ENCODE results near the gene WASF3.

The WASF3 gene

DNA sequence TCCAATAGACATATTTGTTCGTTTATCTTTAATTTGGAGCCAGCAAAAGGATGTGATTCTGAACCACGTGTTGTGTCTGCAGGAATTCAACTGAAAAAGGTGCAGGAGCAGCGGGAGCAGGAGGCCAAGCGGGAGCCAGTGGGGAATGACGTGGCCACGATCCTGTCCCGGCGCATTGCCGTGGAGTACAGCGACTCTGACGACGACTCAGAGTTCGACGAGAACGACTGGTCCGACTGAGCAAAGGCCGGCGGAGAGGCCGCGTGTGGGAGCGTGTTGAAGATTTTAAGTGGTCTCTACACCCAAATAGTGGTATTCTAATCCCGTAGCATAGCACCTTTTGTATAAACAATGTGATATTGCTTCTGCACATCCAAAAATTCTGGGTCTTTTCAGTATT is 128.1 kb downstream of the WASF3 start:
- Histone ChIP-seq H3K9ac (ENCODE audit: low read depth in 1 of 2, low read length in 2 of 2) (no peak overlapping the region), H3K27me3 (ENCODE audit: control insufficient read depth in 1 of 2, insufficient read depth in 2 of 2, low read length in 2 of 2) (no peaks in the 10 kb centered on the region), H3K4me3 (ENCODE audit: low read depth in 1 of 2, low read length in 2 of 2) (no peak overlapping the region), H3K4me1 (ENCODE audit: control insufficient read depth in 1 of 2, insufficient read depth in 2 of 2, low read length in 2 of 2) (no peaks in the 10 kb centered on the region), H3K36me3 (ENCODE audit: control insufficient read depth in 1 of 2, insufficient read depth in 2 of 2, low read length in 2 of 2) (no peaks in the 10 kb centered on the region), H3K27ac (ENCODE audit: low read depth, low read length) (no peak overlapping the region), H3K9me3 (ENCODE audit: control insufficient read depth in 1 of 2, low read length in 2 of 2) (no peaks in the 10 kb centered on the region)

DNA sequence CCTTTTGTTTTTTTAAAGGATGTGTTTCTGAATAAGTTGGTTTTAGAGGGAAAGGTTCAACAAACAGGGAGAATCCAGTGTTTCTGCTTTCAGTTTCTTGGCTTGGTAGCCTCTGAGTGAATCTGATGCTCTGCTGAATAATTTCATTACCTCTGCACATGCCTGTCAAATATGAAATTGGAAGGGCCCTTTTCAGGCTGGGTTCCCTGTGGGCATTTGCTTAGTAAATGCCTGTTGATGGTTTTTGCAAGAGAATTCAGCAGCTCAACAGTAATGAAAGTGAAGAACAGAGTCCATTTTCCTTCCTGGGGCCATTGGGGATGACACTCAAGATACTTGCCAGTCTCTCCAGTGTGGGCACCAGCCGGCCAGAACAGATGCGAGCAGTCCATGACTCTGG is 128.8 kb downstream of the WASF3 start:
- no peaks in the 10 kb centered on the region for H3K27me3 ChIP-seq (ENCODE audit: control insufficient read depth in 1 of 2, insufficient read depth in 2 of 2, low read length in 2 of 2)
- no peak overlapping the region for H3K4me3 ChIP-seq (ENCODE audit: low read depth in 1 of 2, low read length in 2 of 2)
- H3K9me3 ChIP-seq (ENCODE audit: control insufficient read depth in 1 of 2, low read length in 2 of 2), result no peaks in the 10 kb centered on the region
- H3K36me3 ChIP-seq (ENCODE audit: control insufficient read depth in 1 of 2, insufficient read depth in 2 of 2, low read length in 2 of 2), result no peaks in the 10 kb centered on the region
- no peaks in the 10 kb centered on the region for H3K4me1 ChIP-seq (ENCODE audit: control insufficient read depth in 1 of 2, insufficient read depth in 2 of 2, low read length in 2 of 2)
- no peak overlapping the region for H3K9ac ChIP-seq (ENCODE audit: low read depth in 1 of 2, low read length in 2 of 2)
- no peak overlapping the region for H3K27ac ChIP-seq (ENCODE audit: low read depth, low read length)

DNA sequence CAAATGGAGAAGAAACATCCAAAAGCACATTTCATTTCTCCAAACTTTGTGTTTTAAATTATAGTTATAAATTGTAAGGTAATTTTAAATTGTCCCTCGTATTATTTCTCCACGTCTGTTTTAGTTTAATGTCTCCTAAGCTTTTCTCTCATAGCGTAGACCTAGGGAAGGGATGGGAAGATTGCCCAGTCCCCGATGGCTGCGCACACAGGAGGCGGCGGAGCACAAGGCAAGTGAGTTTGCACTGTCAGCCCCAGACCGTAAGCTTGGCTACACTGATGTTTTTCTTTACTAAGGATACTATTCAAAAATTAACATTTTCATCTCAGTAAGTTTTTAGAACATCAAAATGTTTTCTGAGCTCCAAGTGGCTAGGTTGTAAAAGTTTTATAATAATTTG is 130.8 kb downstream of the WASF3 start:
- no peak overlapping the region for H3K27ac ChIP-seq (ENCODE audit: low read depth, low read length)
- no peak overlapping the region for H3K4me3 ChIP-seq (ENCODE audit: low read depth in 1 of 2, low read length in 2 of 2)
- H3K9ac ChIP-seq (ENCODE audit: low read depth in 1 of 2, low read length in 2 of 2), result no peak overlapping the region
- no peaks in the 10 kb centered on the region for H3K27me3 ChIP-seq (ENCODE audit: control insufficient read depth in 1 of 2, insufficient read depth in 2 of 2, low read length in 2 of 2)
- H3K36me3 ChIP-seq (ENCODE audit: control insufficient read depth in 1 of 2, insufficient read depth in 2 of 2, low read length in 2 of 2), result no peaks in the 10 kb centered on the region
- no peaks in the 10 kb centered on the region for H3K9me3 ChIP-seq (ENCODE audit: control insufficient read depth in 1 of 2, low read length in 2 of 2)
- no peaks in the 10 kb centered on the region for H3K4me1 ChIP-seq (ENCODE audit: control insufficient read depth in 1 of 2, insufficient read depth in 2 of 2, low read length in 2 of 2)

DNA sequence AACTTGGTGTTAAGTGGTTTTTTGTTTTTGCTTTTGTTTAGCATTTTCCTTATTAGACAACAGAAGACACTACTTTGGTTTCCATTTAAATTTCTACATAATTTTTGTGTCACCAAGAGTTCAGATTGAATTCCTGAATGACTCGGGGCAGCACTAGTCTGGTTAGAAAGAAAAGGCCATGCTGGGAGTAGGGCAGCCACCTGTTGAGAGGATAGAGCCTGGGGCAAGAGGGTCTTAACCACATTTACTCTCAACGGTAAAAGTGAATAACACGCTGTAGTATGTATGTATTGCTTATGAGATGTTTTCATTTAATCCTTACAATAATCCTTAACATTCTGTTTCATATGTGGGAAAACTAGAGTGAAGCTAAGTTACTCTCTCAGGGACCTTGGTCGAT is 131.5 kb downstream of the WASF3 start:
- H3K36me3 ChIP-seq (ENCODE audit: control insufficient read depth in 1 of 2, insufficient read depth in 2 of 2, low read length in 2 of 2), result no peaks in the 10 kb centered on the region

GRCh38 chr13:26693749-26694463 is 136.4 kb downstream of the WASF3 start:
- no peak overlapping the region for H3K4me3 ChIP-seq (ENCODE audit: low read depth in 1 of 2, low read length in 2 of 2)
- peaks cover 0 to 6% of the 10 kb centered on the region in 2 donors for H3K4me1 ChIP-seq (ENCODE audit: control insufficient read depth in 1 of 2, insufficient read depth in 2 of 2, low read length in 2 of 2)
- H3K9ac ChIP-seq (ENCODE audit: low read depth in 1 of 2, low read length in 2 of 2), result no peak overlapping the region
- H3K27me3 ChIP-seq (ENCODE audit: control insufficient read depth in 1 of 2, insufficient read depth in 2 of 2, low read length in 2 of 2), result no peaks in the 10 kb centered on the region
- no peaks in the 10 kb centered on the region for H3K36me3 ChIP-seq (ENCODE audit: control insufficient read depth in 1 of 2, insufficient read depth in 2 of 2, low read length in 2 of 2)
- H3K9me3 ChIP-seq (ENCODE audit: control insufficient read depth in 1 of 2, low read length in 2 of 2), result no peaks in the 10 kb centered on the region
- H3K27ac ChIP-seq (ENCODE audit: low read depth, low read length), result no peak overlapping the region

More for the DNA sequence above, 131.5 kb downstream of the WASF3 start:
- no peaks in the 10 kb centered on the region for H3K27me3 ChIP-seq (ENCODE audit: control insufficient read depth in 1 of 2, insufficient read depth in 2 of 2, low read length in 2 of 2)
- H3K9me3 ChIP-seq (ENCODE audit: control insufficient read depth in 1 of 2, low read length in 2 of 2), result no peaks in the 10 kb centered on the region
- no peak overlapping the region for H3K9ac ChIP-seq (ENCODE audit: low read depth in 1 of 2, low read length in 2 of 2)
- no peak overlapping the region for H3K27ac ChIP-seq (ENCODE audit: low read depth, low read length)
- no peak overlapping the region for H3K4me3 ChIP-seq (ENCODE audit: low read depth in 1 of 2, low read length in 2 of 2)
- H3K4me1 ChIP-seq (ENCODE audit: control insufficient read depth in 1 of 2, insufficient read depth in 2 of 2, low read length in 2 of 2), result no peaks in the 10 kb centered on the region

GRCh38 chr13:26694609-26695359 is 137.3 kb downstream of the WASF3 start:
- no peak overlapping the region for H3K4me3 ChIP-seq (ENCODE audit: low read depth in 1 of 2, low read length in 2 of 2)
- no peaks in the 10 kb centered on the region for H3K36me3 ChIP-seq (ENCODE audit: control insufficient read depth in 1 of 2, insufficient read depth in 2 of 2, low read length in 2 of 2)
- H3K27me3 ChIP-seq (ENCODE audit: control insufficient read depth in 1 of 2, insufficient read depth in 2 of 2, low read length in 2 of 2), result no peaks in the 10 kb centered on the region
- no peak overlapping the region for H3K27ac ChIP-seq (ENCODE audit: low read depth, low read length)
- H3K4me1 ChIP-seq (ENCODE audit: control insufficient read depth in 1 of 2, insufficient read depth in 2 of 2, low read length in 2 of 2), result peaks cover 0 to 6% of the 10 kb centered on the region in 2 donors
- H3K9ac ChIP-seq (ENCODE audit: low read depth in 1 of 2, low read length in 2 of 2), result no peak overlapping the region
- no peaks in the 10 kb centered on the region for H3K9me3 ChIP-seq (ENCODE audit: control insufficient read depth in 1 of 2, low read length in 2 of 2)

DNA sequence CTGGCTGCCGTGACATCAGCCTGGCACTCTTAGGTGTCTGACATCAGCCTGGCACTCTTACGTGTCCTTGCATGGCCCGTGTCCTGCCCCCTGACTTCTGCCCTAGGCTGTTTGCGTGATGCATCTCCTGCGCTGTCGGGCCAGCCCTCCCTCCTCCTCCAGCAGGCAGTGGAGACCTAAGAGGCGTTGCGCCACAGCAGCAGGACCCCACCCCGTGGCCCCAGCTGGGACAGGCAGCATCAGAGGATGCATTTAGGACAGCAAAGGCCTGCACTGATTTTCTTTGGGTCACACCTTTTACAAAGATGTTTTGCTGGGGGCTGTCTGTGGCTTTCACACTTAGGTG is 137.8 kb downstream of the WASF3 start:
- no peaks in the 10 kb centered on the region for H3K9me3 ChIP-seq (ENCODE audit: control insufficient read depth in 1 of 2, low read length in 2 of 2)
- H3K9ac ChIP-seq (ENCODE audit: low read depth in 1 of 2, low read length in 2 of 2), result no peak overlapping the region
- no peak overlapping the region for H3K27ac ChIP-seq (ENCODE audit: low read depth, low read length)
- no peaks in the 10 kb centered on the region for H3K27me3 ChIP-seq (ENCODE audit: control insufficient read depth in 1 of 2, insufficient read depth in 2 of 2, low read length in 2 of 2)
- peaks cover 0 to 6% of the 10 kb centered on the region in 2 donors for H3K4me1 ChIP-seq (ENCODE audit: control insufficient read depth in 1 of 2, insufficient read depth in 2 of 2, low read length in 2 of 2)
- no peaks in the 10 kb centered on the region for H3K36me3 ChIP-seq (ENCODE audit: control insufficient read depth in 1 of 2, insufficient read depth in 2 of 2, low read length in 2 of 2)
- H3K4me3 ChIP-seq (ENCODE audit: low read depth in 1 of 2, low read length in 2 of 2), result no peak overlapping the region

DNA sequence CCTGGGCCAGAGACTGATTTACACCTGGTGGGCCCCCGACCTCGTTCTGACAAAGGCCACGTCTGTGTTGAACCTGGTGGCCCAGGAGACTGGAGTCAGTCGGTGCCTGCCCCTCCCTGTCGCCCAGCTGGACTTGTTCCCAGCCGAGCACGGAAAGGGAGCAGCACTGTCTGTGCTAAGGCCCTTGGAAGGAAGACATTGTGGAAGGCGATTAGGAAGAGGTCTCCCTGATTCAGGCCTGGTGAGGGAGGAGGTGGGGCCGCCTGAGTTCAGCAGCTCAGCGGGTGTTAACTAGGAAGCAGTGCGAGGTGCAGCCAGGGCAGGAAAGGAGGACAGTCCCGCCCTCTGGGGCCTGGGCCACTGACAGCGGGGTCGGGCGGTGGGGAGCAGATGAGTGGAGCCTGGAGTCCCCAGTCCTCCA is 138.4 kb downstream of the WASF3 start:
- Histone ChIP-seq H3K4me1 (ENCODE audit: control insufficient read depth in 1 of 2, insufficient read depth in 2 of 2, low read length in 2 of 2) (peaks cover 0 to 6% of the 10 kb centered on the region in 2 donors), H3K9ac (ENCODE audit: low read depth in 1 of 2, low read length in 2 of 2) (no peak overlapping the region), H3K9me3 (ENCODE audit: control insufficient read depth in 1 of 2, low read length in 2 of 2) (no peaks in the 10 kb centered on the region), H3K4me3 (ENCODE audit: low read depth in 1 of 2, low read length in 2 of 2) (no peak overlapping the region), H3K36me3 (ENCODE audit: control insufficient read depth in 1 of 2, insufficient read depth in 2 of 2, low read length in 2 of 2) (no peaks in the 10 kb centered on the region), H3K27me3 (ENCODE audit: control insufficient read depth in 1 of 2, insufficient read depth in 2 of 2, low read length in 2 of 2) (no peaks in the 10 kb centered on the region), H3K27ac (ENCODE audit: low read depth, low read length) (no peak overlapping the region)

GRCh38 chr13:26697069-26697955 is 139.8 kb downstream of the WASF3 start:
- H3K9ac ChIP-seq (ENCODE audit: low read depth in 1 of 2, low read length in 2 of 2), result no peak overlapping the region
- H3K4me1 ChIP-seq (ENCODE audit: control insufficient read depth in 1 of 2, insufficient read depth in 2 of 2, low read length in 2 of 2), result peaks cover 0 to 6% of the 10 kb centered on the region in 2 donors
- H3K27me3 ChIP-seq (ENCODE audit: control insufficient read depth in 1 of 2, insufficient read depth in 2 of 2, low read length in 2 of 2), result no peaks in the 10 kb centered on the region
- no peak overlapping the region for H3K27ac ChIP-seq (ENCODE audit: low read depth, low read length)
- H3K4me3 ChIP-seq (ENCODE audit: low read depth in 1 of 2, low read length in 2 of 2), result no peak overlapping the region
- no peaks in the 10 kb centered on the region for H3K9me3 ChIP-seq (ENCODE audit: control insufficient read depth in 1 of 2, low read length in 2 of 2)
- no peaks in the 10 kb centered on the region for H3K36me3 ChIP-seq (ENCODE audit: control insufficient read depth in 1 of 2, insufficient read depth in 2 of 2, low read length in 2 of 2)
